Loucy (cell line): ENCODE results near the gene TP53I11.

Source experiments
- H2AFZ ChIP-seq: fragments of 200-600 bp; sonication (generic); 2 replicates; pipeline ENCODE4 v1.6.0; 2016; ENCODE audit warnings: antibody characterized with exemption, mild to moderate bottlenecking, low read length, moderate library complexity
- H3F3A ChIP-seq: fragments of 200-600 bp; 2 replicates; pipeline ENCODE4 v1.6.0; 2016; ENCODE audit warnings: antibody characterized with exemption, low read depth, mild to moderate bottlenecking
- H3K27me3 ChIP-seq: fragments of 200-600 bp; sonication (generic); 2 replicates; pipeline ENCODE4 v1.6.1; 2014; ENCODE audit warnings: low read length, mild to moderate bottlenecking; ENCODE audit not compliant: insufficient read depth, poor library complexity, severe bottlenecking
- H3K36me3 ChIP-seq: fragments of 200-600 bp; sonication (generic); 2 replicates; pipeline ENCODE4 v1.6.1; 2016; ENCODE audit warnings: low read length; ENCODE audit not compliant: insufficient read depth
- H3K4me1 ChIP-seq: fragments of 200-600 bp; sonication (generic); 2 replicates; pipeline ENCODE4 v1.5.1; 2014; ENCODE audit warnings: low read length, mild to moderate bottlenecking; ENCODE audit not compliant: insufficient read depth, poor library complexity, severe bottlenecking
- H3K4me2 ChIP-seq: fragments of 200-600 bp; sonication (generic); 2 replicates; pipeline ENCODE4 v1.6.0; 2014; ENCODE audit warnings: antibody characterized with exemption, low read length, low read depth, mild to moderate bottlenecking; ENCODE audit not compliant: poor library complexity, severe bottlenecking
- H3K4me3 ChIP-seq: fragments of 200-600 bp; sonication (generic); 2 replicates; pipeline ENCODE4 v1.5.1; 2014; ENCODE audit warnings: low read length, mild to moderate bottlenecking, mixed read lengths; ENCODE audit not compliant: poor library complexity, severe bottlenecking
- H3K79me2 ChIP-seq: fragments of 200-600 bp; sonication (generic); 2 replicates; pipeline ENCODE4 v1.6.1; 2014; ENCODE audit warnings: low read length; ENCODE audit not compliant: insufficient read depth
- H3K9ac ChIP-seq: fragments of 200-600 bp; sonication (generic); 2 replicates; pipeline ENCODE4 v1.6.0; 2014; ENCODE audit warnings: mild to moderate bottlenecking, low read depth, low read length, moderate library complexity; ENCODE audit not compliant: poor library complexity, severe bottlenecking
- H3K9me2 ChIP-seq: fragments of 200-600 bp; sonication (generic); replicated peaks from 2 replicates; pipeline ENCODE4 v1.6.1; 2016; ENCODE audit warnings: low read depth, low read length, mixed read lengths
- H3K9me3 ChIP-seq: fragments of 200-600 bp; sonication (generic); 2 replicates; pipeline ENCODE4 v1.6.1; 2014; ENCODE audit warnings: mild to moderate bottlenecking, antibody characterized with exemption, low read length, low read depth; ENCODE audit not compliant: insufficient read depth
- H4K20me1 ChIP-seq: fragments of 200-600 bp; sonication (generic); 2 replicates; pipeline ENCODE4 v1.6.0; 2014; ENCODE audit warnings: antibody characterized with exemption, low read length, mild to moderate bottlenecking; ENCODE audit not compliant: insufficient read depth, poor library complexity, severe bottlenecking
- CTCF ChIP-seq: fragments of 200-600 bp; sonication (generic); conservative IDR thresholded peaks from 2 replicates; pipeline ENCODE4 v1.5.1; 2014; ENCODE audit warnings: mild to moderate bottlenecking, antibody characterized with exemption, low read length
- EZH2phosphoT487 ChIP-seq: fragments of 200-600 bp; IDR thresholded peaks from 2 replicates; pipeline ENCODE4 v1.6.1; 2018; ENCODE audit warnings: antibody characterized with exemption, mild to moderate bottlenecking, moderate library complexity, borderline replicate concordance

Gene TP53I11

GRCh38 chr11:44967930-44968496, 17.3 kb upstream of the TP53I11 start:
- Histone ChIP-seq H3K36me3 (no peaks in the 10 kb centered on the region), H3K9ac (no peak overlapping the region), H3K9me2 (no peaks in the 10 kb centered on the region), H3K27me3 (no peaks in the 10 kb centered on the region), H3K9me3 (no peaks in the 10 kb centered on the region), H3K79me2 (no peaks in the 10 kb centered on the region), H3K4me3 (no peak overlapping the region), H2AFZ (no peak overlapping the region), H3K4me1 (peaks cover 14% of the 10 kb centered on the region), H4K20me1 (no peaks in the 10 kb centered on the region), H3F3A (no peaks in the 10 kb centered on the region), H3K4me2 (no peak overlapping the region)
- TF ChIP-seq CTCF (no peak), EZH2phosphoT487 (no peak)

GRCh38 chr11:44966694-44967093, 16.0 kb upstream of the TP53I11 start:
- Histone ChIP-seq H2AFZ (no peak overlapping the region), H3K9me3 (no peaks in the 10 kb centered on the region), H3F3A (no peaks in the 10 kb centered on the region), H3K4me2 (no peak overlapping the region), H3K27me3 (no peaks in the 10 kb centered on the region), H3K9ac (no peak overlapping the region), H3K4me1 (peaks cover 17% of the 10 kb centered on the region), H3K4me3 (no peak overlapping the region), H3K36me3 (no peaks in the 10 kb centered on the region), H4K20me1 (no peaks in the 10 kb centered on the region), H3K79me2 (no peaks in the 10 kb centered on the region), H3K9me2 (no peaks in the 10 kb centered on the region)
- TF ChIP-seq EZH2phosphoT487 (no peak), CTCF (no peak)

GRCh38 chr11:44964526-44965209, 14.0 kb upstream of the TP53I11 start:
- Histone ChIP-seq H4K20me1 (no peaks in the 10 kb centered on the region), H3F3A (no peaks in the 10 kb centered on the region), H3K4me1 (peaks cover 17% of the 10 kb centered on the region), H3K27me3 (no peaks in the 10 kb centered on the region), H3K9ac (no peak overlapping the region), H3K79me2 (no peaks in the 10 kb centered on the region), H3K4me2 (no peak overlapping the region), H3K9me2 (no peaks in the 10 kb centered on the region), H2AFZ (no peak overlapping the region), H3K36me3 (no peaks in the 10 kb centered on the region), H3K9me3 (no peaks in the 10 kb centered on the region), H3K4me3 (no peak overlapping the region)
- TF ChIP-seq CTCF, result no peak
